Cardiac septum (tissue), 1 donor: ENCODE results near the gene GPR63. TPM values are rescaled to one million over a fixed set of nuclear protein-coding genes. Genes with fewer than 3 reads are reported as not detected.

Source experiments
- DNase-seq: peaks from one replicate; pipeline ENCODE4 v3.0.0-alpha.2; 2020; ENCODE audit warnings: low spot score
- intact Hi-C: fragments of 100-400 bp; cut with DNase I; formaldehyde crosslinking; loops from one replicate; pipeline ENCODE4 v1.14.0; 2022
- total RNA-seq: library from RNA; stranded (reverse); fragmentation: NEBNext Ultra II Directional; extraction: Animal tissue kit (Norgen Biotek cat#: 25700); gene quantifications from one replicate; pipeline ENCODE4 v1.2.1, GENCODE V29; 2021
- donor health status: DM: no; HTN: no; CAD: no.

Gene GPR63
- total RNA-seq, 1 donor from 2014 or later: 1.8 TPM

DNA sequence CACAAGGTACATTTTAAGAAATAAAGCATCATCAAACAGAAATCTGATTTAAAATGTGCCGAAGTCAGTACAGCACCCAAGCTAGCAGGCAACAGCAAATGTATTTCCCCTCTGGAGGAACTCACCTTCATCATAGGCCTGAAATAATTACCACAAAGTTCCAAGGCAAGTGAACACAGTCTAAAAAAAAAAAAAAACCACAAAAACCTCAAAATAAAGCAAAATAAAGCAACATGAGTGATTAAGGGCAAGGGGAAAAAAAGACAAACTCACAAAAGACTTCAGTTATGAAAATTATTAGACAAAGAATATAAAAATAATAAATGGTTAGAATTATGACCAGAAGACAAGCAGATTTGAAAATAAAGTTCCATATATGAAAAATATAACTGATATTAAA, 10.4 kb downstream of the GPR63 start:
- no peak for DNase-seq
- intact Hi-C loops: no loop called here

DNA sequence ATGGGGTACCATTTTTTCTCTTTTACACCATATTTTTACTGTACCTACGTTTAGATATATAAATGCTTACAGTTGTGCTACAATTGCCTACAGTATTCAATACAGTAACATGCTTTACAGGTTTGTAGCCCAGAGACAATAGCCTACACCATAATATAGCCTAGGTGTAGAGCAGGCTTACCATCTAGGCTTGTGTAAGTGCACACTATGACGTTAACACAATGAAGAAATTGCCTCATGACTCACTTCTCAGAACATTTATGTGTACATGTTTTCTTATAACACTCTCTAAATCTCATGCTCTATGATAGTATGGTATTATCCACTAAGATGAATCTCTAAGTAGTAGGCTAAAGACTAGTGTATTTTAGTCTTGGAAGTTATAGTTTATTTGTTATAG, 13.5 kb downstream of the GPR63 start:
- intact Hi-C loops: no loop called here

DNA sequence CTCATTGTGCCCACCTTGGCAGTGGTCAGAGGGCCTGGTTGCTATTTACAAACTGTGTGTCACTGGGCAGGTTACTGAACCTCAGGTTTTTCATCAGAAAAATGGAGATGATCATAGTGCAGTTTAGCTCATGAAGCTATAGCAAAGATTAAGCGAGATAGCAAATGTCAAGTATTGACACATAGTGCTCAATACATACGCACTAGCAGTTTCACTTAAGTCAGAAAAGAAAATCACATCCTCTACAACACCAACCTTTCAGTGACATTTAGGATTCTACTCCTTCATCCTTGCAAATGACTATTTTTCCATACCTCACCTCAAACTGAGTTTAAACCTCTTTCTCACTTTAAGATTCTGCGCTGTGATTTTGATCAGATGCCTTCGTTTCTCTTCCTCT, 16.2 kb downstream of the GPR63 start:
- no peak for DNase-seq
- intact Hi-C loops: no loop called here

More for the DNA sequence above, 13.5 kb downstream of the GPR63 start:
- no peak for DNase-seq

DNA sequence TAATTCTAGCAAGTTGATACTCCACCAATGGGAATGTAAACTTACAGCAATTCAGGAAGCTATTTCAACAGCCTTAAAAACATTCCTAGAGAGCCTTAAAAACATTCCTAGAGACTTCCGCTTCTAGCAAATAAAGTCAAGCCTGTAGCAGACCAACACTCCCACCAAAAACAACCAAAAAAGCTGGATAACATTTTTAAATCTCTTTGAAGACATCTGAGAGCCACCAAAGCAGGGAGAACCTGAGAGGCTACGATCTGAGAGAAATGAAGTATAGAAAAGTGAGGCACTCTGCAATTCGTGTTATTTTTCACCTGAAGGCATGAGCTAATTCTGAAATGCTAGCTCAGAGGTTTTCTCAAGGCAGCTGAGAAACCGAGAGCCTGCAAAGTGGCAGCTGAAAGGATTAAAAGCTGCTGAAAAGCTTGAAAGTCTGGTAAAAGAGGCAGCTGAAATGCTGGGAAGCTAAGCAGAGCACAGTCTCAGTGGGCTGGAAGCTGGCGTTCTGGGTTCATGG, 20.9 kb downstream of the GPR63 start:
- DNase-seq: no peak

DNA sequence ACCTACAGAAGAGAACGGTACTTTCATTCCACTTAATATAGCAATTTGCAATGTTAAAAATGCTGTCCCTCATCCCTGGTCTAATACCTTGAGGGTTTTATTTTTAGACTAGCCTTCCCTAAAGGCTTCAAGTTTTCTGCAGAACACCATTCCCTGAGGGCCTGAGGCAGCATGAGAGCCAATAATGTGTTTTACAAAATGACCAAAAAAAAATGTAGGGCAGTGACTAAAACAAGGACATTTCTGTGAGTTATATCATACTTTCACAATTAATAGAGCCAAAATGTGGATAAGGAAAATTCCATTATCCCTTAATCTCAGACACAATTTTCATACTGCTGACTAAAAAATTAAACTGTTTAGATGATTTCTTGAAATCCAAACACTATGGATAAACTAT, 22.7 kb downstream of the GPR63 start:
- no peak for DNase-seq

More for the DNA sequence above, 20.9 kb downstream of the GPR63 start:
- intact Hi-C loops: no loop called here

DNA sequence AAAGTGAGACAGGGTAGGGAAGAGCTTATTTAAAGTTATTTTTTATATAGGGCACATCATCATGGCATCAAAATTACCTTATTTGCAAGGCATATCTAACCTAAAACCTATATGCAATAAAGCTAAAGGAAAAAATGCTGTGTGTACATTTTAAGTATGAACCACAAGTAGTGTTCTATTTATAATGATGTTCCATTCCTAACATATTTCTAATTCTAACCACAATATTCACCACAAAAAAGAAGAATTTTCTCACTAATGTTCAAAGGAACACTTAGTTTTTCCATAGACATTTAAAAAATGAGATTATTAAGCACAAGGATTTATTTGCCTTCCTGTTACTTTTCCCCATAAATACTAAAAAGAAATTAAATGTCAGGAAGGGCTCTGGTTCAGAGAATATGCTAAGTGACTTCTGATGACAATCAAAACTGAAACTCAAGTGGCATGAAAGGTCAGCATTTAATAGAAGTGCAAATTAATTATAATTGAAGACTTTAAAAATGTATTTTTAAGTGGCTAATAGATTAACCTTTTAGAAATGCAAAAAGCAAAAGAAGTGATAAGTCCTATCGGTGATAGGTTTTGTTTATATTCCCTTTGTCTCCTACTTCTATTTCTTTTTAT, 25.1 kb downstream of the GPR63 start:
- no peak for DNase-seq
- intact Hi-C loops: no loop called here

More for the DNA sequence above, 22.7 kb downstream of the GPR63 start:
- intact Hi-C loops: no loop called here

DNA sequence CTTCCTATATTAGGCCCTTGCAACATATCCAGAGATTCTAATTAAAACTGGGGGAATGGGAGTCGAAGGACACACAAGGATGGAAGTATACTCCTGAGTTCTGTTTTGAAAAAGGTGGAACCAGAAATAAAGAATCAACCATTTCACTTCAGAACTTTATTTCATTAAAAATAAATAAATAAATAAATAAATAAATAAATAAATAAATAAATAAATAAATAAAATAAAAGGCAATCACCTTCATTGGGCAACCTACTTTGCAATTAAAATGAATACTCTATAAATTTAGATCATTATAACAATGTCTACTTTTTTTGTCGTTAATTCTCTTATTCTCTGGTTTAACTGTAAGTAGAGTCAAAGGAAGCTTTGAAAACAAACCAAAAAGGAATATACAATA, 25.6 kb downstream of the GPR63 start:
- intact Hi-C loops: no loop called here
- DNase-seq: no peak

DNA sequence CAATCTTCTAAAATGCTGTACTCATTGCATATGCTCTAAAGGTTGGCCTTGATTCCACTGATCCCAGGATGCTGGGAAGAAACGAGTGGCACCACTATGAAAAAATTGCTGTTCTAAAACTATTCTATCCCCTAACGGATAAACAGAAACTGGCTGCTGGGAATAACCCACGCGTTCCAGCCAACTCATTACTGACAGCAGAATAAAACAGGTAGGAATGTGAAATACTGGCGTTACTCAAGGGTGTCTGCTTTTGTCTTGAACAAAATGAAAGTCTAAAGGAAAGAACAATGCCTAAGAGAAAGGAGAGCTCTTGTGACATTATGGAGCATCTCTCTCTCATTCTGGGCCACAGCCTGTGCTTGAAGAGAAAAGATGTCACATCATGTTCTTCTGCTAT, 26.1 kb downstream of the GPR63 start:
- intact Hi-C loops: no loop called here
- DNase-seq: no peak

DNA sequence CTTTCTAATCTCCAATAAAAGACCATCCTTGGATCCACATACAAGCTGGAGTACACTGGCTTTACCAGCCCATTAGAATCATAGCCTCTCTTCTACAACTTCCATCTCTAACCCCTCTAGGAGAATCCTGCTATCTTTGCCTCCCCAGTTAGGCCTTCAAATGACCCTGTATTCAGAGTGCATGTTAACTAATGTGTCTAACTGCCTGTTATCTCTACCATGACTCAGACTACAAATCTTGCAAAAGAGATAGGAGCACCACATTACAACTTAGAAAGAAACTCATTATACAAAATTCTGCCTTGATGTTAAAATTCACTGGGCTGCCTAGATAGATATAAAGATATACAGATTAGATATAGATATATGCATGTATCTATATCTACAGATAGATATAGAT, 28.2 kb downstream of the GPR63 start:
- intact Hi-C loops: no loop called here
- no peak for DNase-seq

DNA sequence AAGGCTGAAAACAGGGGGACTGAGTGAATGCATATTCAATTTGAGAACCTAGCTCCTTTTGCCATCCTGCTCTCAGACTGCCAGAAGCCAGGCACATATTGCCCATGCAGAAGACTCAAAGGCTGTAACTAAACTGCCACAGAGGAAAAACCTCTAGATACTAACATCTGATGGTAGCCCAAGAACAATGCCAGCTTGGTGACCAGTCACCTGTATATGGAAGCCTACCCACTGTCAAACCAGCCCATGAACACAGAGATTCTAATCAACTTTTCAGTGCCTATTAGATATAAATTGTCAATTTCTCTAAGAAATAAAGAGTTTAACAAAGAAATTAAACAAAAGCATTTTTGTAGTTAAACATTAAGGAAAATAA, 34.2 kb downstream of the GPR63 start:
- intact Hi-C loops: no loop called here
- DNase-seq: no peak

DNA sequence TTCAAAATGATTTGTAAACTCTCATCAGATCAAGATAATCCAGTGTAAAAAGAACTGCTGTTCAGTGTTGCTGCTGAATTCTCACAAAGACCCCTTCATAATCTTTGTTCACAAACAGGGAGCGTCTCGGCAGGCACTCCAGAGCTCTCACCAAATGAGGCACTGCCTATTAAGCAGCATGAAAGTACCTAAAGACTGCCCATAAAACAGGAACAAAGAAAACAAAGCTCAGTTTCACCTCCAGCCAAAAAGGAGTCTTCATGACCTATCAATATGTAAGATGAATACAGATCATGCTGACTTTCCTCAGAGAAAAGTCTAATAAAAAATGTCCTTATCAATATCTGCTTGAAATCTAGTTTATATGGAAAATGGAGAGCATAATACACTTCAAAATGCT, 41.8 kb downstream of the GPR63 start:
- intact Hi-C loops: no loop called here
- DNase-seq: no peak

DNA sequence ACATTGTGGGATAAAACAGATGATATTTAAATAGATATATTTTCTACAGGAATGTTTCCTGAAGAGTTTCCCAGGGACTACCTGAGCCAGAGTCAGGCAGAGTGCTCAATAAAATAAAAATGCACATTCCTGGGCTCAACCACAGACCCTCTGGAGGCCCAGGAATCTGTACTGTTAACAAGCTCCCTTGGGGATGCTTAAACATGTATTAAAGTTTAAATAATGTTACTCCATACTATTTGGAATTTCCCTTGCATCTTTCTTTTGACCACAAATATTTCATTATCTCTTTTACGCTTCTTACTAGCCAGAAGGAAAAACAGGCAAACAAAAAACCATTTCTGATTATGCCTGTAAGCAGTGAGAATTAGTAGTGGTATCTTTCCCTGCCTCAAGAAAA, 42.3 kb downstream of the GPR63 start:
- intact Hi-C loops: no loop called here

DNA sequence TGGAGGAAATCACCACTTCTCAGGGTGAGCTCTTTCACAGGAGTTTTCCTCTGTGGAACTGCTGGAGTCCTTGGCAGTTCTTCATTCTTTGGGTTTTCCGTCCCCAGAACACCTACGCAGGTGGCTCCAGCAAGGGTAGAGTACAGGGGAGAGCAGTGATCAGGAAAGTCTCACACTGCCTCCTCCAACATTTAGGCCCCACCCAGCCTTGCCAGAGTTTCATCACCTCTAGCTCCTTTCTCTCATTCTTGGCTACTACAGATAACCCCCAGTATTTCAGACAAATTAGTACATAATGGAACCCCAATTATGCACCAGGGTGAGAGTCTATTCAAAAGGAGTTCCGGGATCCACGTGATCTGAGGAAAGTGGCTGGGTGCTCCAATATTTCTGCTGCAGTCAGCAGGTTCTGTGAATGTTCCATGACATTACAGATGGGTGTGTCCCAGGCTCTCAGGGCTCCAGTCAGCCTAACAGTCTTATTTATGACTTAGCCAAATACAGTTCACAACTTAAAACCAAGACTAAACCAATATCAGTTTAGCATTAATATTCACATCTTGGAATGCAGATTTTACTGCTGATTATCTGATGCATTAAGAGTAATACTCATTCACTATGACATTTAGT, 44.6 kb downstream of the GPR63 start:
- intact Hi-C loops: no loop called here
- DNase-seq: no peak

More for the DNA sequence above, 42.3 kb downstream of the GPR63 start:
- DNase-seq: no peak

DNA sequence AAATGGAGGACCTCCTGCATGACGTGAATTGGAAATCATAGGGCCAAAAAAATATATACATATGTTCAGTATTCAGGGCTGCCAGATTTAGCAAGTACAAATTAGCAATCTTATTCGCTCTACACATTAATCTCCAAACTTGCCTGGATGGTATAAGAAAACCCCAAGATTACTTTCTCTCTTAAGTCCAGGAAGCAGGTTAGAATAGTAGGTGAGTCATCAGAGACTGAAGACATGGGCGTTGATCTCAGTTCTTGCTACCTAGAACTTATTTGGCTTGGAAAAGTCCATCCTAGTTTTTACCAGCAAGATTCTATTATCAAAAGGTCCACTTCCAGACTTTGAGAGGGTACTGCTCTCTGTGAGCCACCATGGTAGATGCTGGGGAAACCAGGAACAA, 47.4 kb downstream of the GPR63 start:
- no peak for DNase-seq
- intact Hi-C loops: no loop called here

DNA sequence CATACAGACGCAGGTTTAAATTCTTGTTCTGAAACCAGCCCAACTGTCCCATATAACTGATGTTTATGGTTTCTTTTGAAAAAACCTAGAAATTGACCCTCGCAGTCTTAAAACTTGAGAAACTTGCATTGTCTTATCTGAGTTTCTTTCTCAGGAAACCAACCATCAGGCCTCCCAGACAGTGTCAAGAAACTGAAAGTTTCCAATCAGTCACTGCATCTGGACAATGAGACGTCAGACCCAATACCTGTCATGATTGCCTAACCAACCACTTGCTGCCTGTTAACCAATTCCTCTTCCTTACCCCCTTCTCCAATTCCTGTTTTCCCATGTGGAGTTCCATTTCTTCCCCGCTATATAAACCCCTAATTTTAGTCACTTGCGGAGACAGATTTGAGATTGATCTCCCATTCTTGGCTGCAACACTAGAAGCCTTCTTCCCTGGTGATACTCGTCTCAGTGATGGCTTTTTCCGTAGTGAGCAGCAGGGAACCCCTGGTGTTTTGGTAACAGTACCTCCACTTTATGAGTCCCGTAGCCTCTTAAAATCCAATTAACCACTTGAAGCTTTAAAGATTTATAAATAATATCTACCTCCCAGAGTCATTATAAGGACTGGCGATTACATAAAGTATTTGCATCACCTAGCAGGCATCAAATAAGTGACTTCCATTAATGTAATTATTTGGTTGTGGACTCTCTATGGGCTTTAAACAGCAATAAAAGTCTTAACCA, 49.3 kb downstream of the GPR63 start:
- intact Hi-C loops: no loop called here
- DNase-seq: no peak

DNA sequence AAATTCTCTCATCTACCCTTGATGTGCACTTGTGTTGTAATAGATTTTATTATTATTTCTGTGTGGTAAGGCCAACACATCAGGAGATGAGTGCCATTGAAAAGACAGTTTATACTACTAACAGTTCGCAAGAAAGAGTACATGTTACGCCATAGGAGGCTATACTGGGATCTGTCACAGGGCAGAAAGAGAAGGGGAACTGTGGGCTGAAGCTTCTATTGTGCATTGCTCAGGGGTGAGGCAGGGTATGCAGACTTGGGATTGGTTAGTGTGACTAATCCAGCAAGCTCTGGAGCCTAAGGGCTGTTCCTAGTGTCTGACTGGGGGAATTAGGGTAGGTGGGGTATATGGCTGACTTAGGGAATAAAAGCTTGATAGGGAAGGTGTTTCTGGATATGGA, 50.9 kb downstream of the GPR63 start:
- intact Hi-C loops: no loop called here
- no peak for DNase-seq

DNA sequence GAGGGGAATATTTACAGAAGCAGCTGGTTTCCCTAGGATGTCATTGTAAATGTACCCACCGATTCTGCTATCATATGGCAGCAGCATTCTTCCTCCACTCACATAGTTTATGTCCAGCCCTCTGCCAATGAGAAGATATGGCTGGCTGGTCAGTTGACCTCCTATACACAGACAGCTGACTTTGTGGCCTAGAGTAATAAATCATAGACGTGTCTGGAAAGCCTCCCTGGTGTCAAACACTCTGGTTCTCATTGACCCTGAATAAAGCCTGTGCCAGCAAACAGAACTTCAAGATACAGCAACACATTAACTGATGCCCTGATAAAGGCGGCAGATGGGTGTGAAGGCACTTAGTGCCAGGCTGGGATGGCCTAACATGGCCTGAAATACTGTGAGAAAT, 52.6 kb downstream of the GPR63 start:
- DNase-seq: no peak
- intact Hi-C loops: no loop called here

DNA sequence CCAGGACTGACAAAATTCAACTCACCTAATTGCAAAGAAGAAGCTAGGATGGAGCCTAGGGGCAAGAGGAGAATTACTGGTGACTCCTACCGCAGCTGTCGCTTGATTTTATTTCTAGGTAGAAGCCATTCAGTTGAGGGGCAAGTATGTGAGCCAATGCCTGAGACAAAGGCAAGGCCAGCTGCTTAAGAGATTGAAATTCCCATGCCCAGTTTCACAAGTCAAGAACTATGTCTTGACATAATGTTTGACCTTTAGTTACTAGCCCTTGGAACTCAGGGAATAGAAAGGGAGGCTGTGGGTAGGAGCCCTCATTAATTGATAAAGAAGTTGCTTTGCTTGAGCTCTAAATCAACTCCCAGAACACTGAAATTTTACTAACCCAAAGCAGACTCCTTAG, 54.0 kb downstream of the GPR63 start:
- intact Hi-C loops: no loop called here
- no peak for DNase-seq

DNA sequence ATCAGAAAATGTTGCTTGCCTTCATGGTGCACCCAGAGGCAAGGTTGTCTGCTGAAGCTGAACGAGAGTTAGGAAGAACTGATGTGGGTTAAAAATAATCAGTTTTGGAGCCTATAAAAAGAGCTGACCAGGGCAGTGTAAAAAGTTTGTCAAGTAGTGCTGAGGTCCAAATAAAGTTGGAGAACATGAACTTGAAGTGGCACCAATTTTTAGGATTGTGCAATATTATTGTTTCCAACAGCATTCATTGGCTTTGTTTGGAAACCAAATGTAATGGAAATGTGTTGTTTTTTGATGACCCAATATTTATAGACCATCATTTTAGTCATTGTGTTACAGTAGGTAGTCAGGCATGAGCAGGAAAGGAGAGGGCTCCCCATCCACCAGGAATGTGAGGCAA, 55.7 kb downstream of the GPR63 start:
- intact Hi-C loops: no loop called here
- DNase-seq: no peak

DNA sequence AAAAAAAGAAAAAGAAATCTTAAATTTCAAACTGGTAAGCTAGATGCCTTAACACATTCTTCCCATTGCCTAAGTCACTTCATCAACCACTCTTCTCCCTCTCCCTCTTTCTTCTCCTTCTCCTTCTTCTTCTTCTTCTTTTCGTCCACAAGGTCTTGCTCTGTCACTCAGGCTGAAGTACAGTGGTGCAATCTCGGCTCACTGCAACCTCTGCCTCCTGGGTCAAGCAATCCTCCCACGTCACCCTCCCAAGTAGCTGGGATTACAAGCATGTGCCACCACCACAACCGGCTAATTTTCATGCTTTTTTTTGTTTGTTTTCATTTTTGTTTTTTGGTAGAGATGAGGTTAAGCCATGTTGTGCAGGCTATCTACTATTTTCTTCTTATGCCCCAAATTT, 60.2 kb downstream of the GPR63 start:
- intact Hi-C loops: no loop called here
- DNase-seq: no peak
